AG09319 (cell line): Measurements from ENCODE around the gene ICE2.

Experiments
- DNase-seq: peaks from one replicate; pipeline ENCODE4 v3.0.0-alpha.2; 2010; ENCODE audit warnings: low read depth; ENCODE audit errors: extremely low read depth
- TF ChIP-seq, protein P1 (sequence below): IDR thresholded peaks from 2 replicates; pipeline ENCODE4 v1.5.1; 2011; ENCODE audit warnings: low read depth, mild to moderate bottlenecking, inconsistent platforms, low read length, moderate library complexity

The ICE2 gene

DNA sequence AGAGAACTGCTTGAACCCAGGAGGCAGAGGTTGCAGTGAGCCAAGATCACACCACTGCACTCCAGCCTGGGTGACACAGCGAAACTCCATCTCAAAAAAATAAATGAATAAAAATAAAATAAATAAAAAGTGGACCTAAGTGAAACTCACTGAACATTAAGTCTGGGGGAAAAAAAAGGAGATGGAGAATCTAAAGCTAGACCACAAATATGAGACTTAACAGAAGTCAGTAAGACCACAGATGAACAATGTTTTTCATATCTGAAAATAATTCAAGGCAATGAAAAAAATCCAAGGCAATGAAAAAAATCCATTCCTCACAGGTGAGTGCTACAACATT lies 99.8 kb downstream of the ICE2 start:
- DNase-seq = no peak
- TF ChIP-seq, protein P1, sequence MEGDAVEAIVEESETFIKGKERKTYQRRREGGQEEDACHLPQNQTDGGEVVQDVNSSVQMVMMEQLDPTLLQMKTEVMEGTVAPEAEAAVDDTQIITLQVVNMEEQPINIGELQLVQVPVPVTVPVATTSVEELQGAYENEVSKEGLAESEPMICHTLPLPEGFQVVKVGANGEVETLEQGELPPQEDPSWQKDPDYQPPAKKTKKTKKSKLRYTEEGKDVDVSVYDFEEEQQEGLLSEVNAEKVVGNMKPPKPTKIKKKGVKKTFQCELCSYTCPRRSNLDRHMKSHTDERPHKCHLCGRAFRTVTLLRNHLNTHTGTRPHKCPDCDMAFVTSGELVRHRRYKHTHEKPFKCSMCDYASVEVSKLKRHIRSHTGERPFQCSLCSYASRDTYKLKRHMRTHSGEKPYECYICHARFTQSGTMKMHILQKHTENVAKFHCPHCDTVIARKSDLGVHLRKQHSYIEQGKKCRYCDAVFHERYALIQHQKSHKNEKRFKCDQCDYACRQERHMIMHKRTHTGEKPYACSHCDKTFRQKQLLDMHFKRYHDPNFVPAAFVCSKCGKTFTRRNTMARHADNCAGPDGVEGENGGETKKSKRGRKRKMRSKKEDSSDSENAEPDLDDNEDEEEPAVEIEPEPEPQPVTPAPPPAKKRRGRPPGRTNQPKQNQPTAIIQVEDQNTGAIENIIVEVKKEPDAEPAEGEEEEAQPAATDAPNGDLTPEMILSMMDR = no peak

DNA sequence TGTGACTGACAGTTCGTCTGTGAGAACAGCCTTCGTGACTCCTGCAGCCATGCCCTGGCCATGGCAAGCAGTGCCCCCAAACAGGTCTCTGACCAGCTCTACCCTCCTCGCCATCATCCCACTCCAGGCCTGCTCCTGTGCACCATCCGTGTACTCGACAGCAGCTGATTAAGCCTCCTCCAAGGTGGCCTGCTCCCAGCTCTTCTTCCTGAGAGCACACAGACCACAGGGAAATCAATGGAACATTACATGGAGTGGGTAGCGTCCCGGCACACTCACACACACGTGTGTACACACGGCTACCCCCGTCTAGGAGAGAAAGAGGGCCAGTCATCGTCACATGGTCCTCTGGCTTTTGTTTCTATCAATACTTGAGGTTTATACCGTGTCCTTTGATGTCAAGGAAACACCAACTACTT lies 102.3 kb downstream of the ICE2 start:
- no peak for DNase-seq

DNA sequence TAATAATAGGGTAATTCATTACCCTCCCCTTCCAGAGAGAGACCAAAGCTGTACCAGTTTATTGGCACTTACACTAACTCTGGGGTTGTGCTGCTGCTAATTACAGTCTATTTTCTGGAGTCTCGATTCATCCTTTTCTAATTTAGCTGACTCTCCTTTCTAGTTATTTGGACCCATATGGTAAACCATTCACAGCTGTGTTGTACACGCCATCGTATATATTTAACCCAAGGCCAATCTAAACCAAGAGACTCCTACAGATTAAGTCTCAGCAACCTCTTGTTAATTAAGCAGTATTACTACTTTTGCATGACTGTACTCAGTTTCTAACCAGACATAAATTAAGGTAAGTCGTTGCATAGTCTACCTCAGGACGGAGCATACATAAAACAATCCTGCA lies 103.6 kb downstream of the ICE2 start:
- no peak for DNase-seq
- TF ChIP-seq, protein P1 = no peak

More for the DNA sequence above, 102.3 kb downstream of the ICE2 start:
- TF ChIP-seq, protein P1 = no peak

DNA sequence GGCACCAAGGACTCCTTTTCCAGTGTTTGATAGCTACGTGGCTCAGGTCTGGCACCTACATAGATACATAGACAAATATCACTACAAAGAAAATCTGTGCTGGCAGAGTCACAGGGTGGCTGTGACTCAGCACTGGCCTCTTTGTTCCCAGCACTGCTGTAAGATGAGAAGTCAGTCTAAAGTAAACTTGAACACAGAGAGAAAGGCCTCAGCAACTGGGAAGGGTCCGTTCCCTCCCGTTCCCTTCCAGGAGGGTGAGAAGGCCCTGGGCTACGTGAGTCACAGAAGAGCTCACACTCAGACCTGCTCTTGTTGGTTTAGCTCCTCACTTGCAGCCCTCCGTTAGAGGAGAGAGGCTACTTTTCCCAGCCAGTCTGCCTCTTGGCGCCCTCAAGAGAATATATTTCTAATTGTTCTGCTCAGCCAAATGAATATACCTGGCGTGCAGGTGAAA lies 104.3 kb downstream of the ICE2 start:
- peak; percentile 90 for DNase-seq
- TF ChIP-seq, protein P1 = no peak

DNA sequence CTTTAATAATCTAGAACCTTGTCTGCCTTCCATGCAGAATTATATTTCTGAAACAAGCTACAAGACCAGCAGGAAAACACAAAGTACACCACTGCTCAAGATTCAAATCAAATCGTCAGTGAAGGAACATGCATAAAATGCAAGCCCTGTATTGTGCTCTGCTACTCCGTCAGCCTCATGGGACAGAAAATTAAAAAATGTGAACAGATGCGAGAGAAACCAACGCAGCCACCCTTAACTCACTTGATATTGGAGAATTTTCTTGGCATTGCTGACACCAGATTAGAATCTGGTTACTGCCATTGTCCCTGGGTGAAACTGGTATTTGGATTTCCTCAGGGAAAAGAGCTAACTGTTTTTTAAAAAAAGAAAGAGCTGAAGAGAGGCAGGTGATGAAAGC lies 104.7 kb downstream of the ICE2 start:
- TF ChIP-seq, protein P1 = no peak
- no peak for DNase-seq

DNA sequence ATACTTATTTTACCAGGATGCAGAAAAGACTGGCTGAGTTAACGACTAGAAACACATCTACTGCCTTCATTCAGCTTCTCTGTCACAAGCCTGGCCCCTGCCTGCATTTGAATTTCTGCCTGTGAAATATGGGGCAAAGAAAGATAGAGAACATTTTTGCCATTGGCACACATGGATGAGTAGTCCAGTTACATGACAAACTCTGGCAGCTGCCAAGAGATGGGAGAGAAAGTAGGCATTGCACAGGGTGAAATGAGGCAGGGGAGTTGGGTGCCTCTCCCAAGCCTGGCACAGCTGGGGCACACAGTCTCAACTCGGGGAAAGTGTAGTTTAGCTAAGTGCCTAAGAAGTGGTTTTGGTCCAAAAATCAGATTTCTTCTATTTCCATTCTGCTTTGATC lies 105.2 kb downstream of the ICE2 start:
- DNase-seq = no peak
- TF ChIP-seq, protein P1 = no peak

DNA sequence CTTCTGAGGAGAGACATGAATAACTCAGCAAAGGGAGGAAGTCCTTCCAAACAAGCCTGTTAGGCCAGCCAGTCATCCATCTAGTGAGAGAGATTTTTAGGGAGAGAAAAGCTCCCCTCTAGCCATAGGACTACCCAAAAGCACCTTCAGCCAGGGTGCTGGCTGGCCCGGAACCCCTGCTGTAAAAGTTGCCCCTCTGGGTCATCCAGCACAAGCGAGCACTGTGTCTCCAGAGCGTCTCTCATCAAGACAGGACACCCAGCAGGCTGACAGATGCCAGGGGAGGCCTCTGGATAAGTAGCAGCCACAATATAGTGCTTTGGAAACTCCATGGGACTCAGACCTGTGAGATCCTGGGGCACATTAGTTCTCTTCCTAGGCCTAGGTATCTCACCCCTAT lies 105.6 kb downstream of the ICE2 start:
- TF ChIP-seq, protein P1 = no peak
- no peak for DNase-seq
